HepG2 (cell line): ENCODE data around the gene MIA. TPM values are rescaled to one million over a fixed set of nuclear protein-coding genes. Genes with fewer than 3 reads are reported as not detected.
"Not testable (repeated sequence)": the region's sequence is repeated elsewhere in the genome, so short reads cannot be mapped to it uniquely, and the experiment has no call there.

ENCODE experiments used
- ATAC-seq: fragments of 200-7000 bp; cut with Tn5 transposase; 3 replicates; pipeline ENCODE4 v1.9.1; 2020; ENCODE audit warnings: mild to moderate bottlenecking, moderate library complexity
- BruUV-seq: library from RNA; stranded (reverse); fragments of 400-500 nt; replicated peaks from 2 replicates; lab custom pipeline; 2021; lab: Mats Ljungman, UMichigan
- CTCF ChIA-PET: fragments of 300-600 bp; formaldehyde crosslinking; extraction: SDS; loops from one replicate; lab custom pipeline; 2021; ENCODE audit warnings: low total read pairs, inconsistent platforms, low intra/inter-chr PET ratio; lab: Yijun Ruan, JAX
- POLR2A ChIA-PET: fragments of 350-600 bp; sonication (Branson Sonifier 250); formaldehyde crosslinking; loops from one replicate; lab custom pipeline; 2020; ENCODE audit warnings: antibody characterized with exemption, inconsistent platforms; lab: Yijun Ruan, JAX
- DNase-seq: peaks from one replicate; pipeline ENCODE4 v3.0.0-alpha.2; 2015; ENCODE audit warnings: low spot score
- FAIRE-seq: peaks from 3 replicates; lab custom pipeline; 2011; peaks lifted over from hg19 to GRCh38; lab: Jason Lieb, UNC
- H2AFZ ChIP-seq: one replicate; pipeline ENCODE4 v1.6.1; 2011; ENCODE audit warnings: low read length, inconsistent platforms
- H3K27ac ChIP-seq: fragments of 300-600 bp; 3 replicates; pipeline ENCODE4 v1.8.0; 2011; ENCODE audit warnings: mixed run types, mild to moderate bottlenecking, mixed read lengths, low read length, inconsistent platforms; ENCODE audit not compliant: insufficient read depth; ENCODE audit errors: extremely low read length
- H3K27me3 ChIP-seq, 2 experiments: fragments of 200-600 bp in 1 of 2; 2 replicates in 1 of 2; 3 replicates in 1 of 2; pipeline versions ENCODE4 v1.6.0 to v1.8.0; 2011; ENCODE audit warnings: low read length in 2 of 2, mild to moderate bottlenecking in 2 of 2, moderate library complexity in 2 of 2, inconsistent platforms in 1 of 2; ENCODE audit not compliant: insufficient read depth in 2 of 2, control insufficient read depth in 1 of 2
- H3K36me3 ChIP-seq, 2 experiments: fragments of 200-600 bp in 1 of 2; replicated peaks in 1 of 2; 2 replicates in 1 of 2; 3 replicates in 1 of 2; pipeline versions ENCODE4 v1.5.1 to v1.8.0; 2011; ENCODE audit warnings: low read length in 2 of 2, inconsistent platforms in 1 of 2; ENCODE audit not compliant: insufficient read depth in 2 of 2, control insufficient read depth in 1 of 2
- H3K4me1 ChIP-seq: 2 replicates; pipeline ENCODE4 v1.5.1; 2012; ENCODE audit warnings: low read length, inconsistent platforms; ENCODE audit not compliant: insufficient read depth
- H3K4me2 ChIP-seq: 2 replicates; pipeline ENCODE4 v1.6.0; 2011; ENCODE audit warnings: low read depth, low read length, inconsistent platforms
- H3K4me3 ChIP-seq, 3 experiments: fragments of 200-600 bp in 1 of 3; sonication (generic), shearing (Covaris generic) in 1 of 3; replicated peaks in 1 of 3; 2 replicates each; pipeline ENCODE4 v1.5.1; 2011 to 2016; ENCODE audit warnings: low read length in 3 of 3, inconsistent platforms in 2 of 3, low read depth in 2 of 3, mild to moderate bottlenecking in 2 of 3, control low read depth in 1 of 3, mixed read lengths in 1 of 3; ENCODE audit not compliant: insufficient read depth in 1 of 3
- H3K79me2 ChIP-seq: one replicate; pipeline ENCODE4 v1.6.1; 2011; ENCODE audit warnings: low read length, inconsistent platforms; ENCODE audit not compliant: insufficient read depth
- H3K9ac ChIP-seq: 2 replicates; pipeline ENCODE4 v1.6.0; 2011; ENCODE audit warnings: mild to moderate bottlenecking, low read depth, low read length, inconsistent platforms; ENCODE audit not compliant: insufficient read depth
- H3K9me3 ChIP-seq: 2 replicates; pipeline ENCODE4 v1.5.1; 2012; ENCODE audit warnings: mild to moderate bottlenecking, low read length
- H4K20me1 ChIP-seq: 2 replicates; pipeline ENCODE4 v1.6.0; 2011; ENCODE audit warnings: inconsistent platforms, mild to moderate bottlenecking, low read length, moderate library complexity; ENCODE audit not compliant: insufficient read depth
- FOXO1 ChIP-seq: sonication (generic); formaldehyde crosslinking; IDR thresholded peaks from 2 replicates; pipeline ENCODE4 v1.4.0; 2020; ENCODE audit warnings: missing genetic modification reagents
- PRDM15 ChIP-seq: sonication (generic); formaldehyde crosslinking; IDR thresholded peaks from 2 replicates; pipeline ENCODE4 v1.4.0; 2020; ENCODE audit warnings: missing genetic modification reagents
- ZBTB39 ChIP-seq: sonication (generic); formaldehyde crosslinking; IDR thresholded peaks from 2 replicates; pipeline ENCODE4 v1.5.0; 2020; ENCODE audit warnings: missing genetic modification reagents
- ZKSCAN5 ChIP-seq: sonication (generic); formaldehyde crosslinking; IDR thresholded peaks from 2 replicates; pipeline ENCODE4 v1.5.1; 2020; ENCODE audit warnings: mild to moderate bottlenecking, missing genetic modification reagents
- ZNF7 ChIP-seq: IDR thresholded peaks from 2 replicates; pipeline ENCODE4 v1.6.1; 2016; ENCODE audit warnings: missing biosample characterization, missing genetic modification reagents
- WGBS: methylation state at CpG from one replicate; pipeline ENCODE4 v1.1.6; 2017; ENCODE audit warnings: low lambda C conversion rate; 5-methylcytosine and 5-hydroxymethylcytosine counted together
- in situ Hi-C: cut with HindIII; loops from 2 replicates; pipeline ENCODE4 v1.10.0; 2017; ENCODE audit warnings: low pct_unique_long_range_greater_than_20kb; ENCODE audit not compliant: extremely low pct_ligation_motif_present
- intact Hi-C: fragments of 100-400 bp; cut with micrococcal nuclease; formaldehyde crosslinking; loops from one replicate; pipeline ENCODE4 v1.10.0; 2022; ENCODE audit not compliant: unreplicated experiment
- polyA plus RNA-seq, 8 experiments: library from polyadenylated mRNA; depleted of rRNA in 3 of 8; stranded (reverse) in 7 of 8; unstranded in 1 of 8; fragments of >200 nt; fragmentation: Illumina TruSeq in 4 of 8; extraction: Trizol in 4 of 8; gene quantifications; 2 replicates each; pipeline versions ENCODE4 v1.2.1 to v1.2.3, GENCODE V29; 2011 to 2016; ENCODE audit warnings: low read depth in 4 of 8, missing spikeins in 1 of 8, mixed read lengths in 1 of 8; ENCODE audit not compliant: insufficient read depth in 1 of 8
- total RNA-seq, 5 experiments: library from RNA; depleted of rRNA; stranded (reverse); fragments of >200 nt; fragmentation: Illumina TruSeq; extraction: Trizol; gene quantifications; 2 replicates each; pipeline ENCODE4 v1.2.3, GENCODE V29; 2016; ENCODE audit warnings: low read depth in 1 of 5

The MIA gene
- total and polyA plus RNA-seq, 2 of the 13 experiments (the other 11 are each of a cell fraction or from before 2014, with no cell fraction given), result 0.61 TPM; not detected in 1

GRCh38 chr19:40730065-40730464, 45.3 kb upstream of the MIA start:
- H3K4me2 ChIP-seq, intact Hi-C loops, H3K27ac ChIP-seq, H3K79me2 ChIP-seq, H3K9me3 ChIP-seq, H3K4me1 ChIP-seq, H3K4me3 ChIP-seq, H2AFZ ChIP-seq, CTCF ChIA-PET, H4K20me1 ChIP-seq, H3K9ac ChIP-seq, BruUV-seq, in situ Hi-C loops, H3K27me3 ChIP-seq, FAIRE-seq, DNase-seq, ATAC-seq: not testable (repeated sequence)
- peaks cover 23 to 74% of the 10 kb centered on the region in 2 experiments; a peak in 4 of 5 replicates for H3K36me3 ChIP-seq
- 100% methylated on average over 4 of the region's 5 CpGs for WGBS
- POLR2A ChIA-PET, result interaction anchor here (0.8 kb wide), 1 partner anchor 76 kb away, joined by 3 read pairs; no protein-coding TSS in a partner anchor

GRCh38 chr19:40732304-40732703, 43.0 kb upstream of the MIA start:
- H3K79me2 ChIP-seq, H2AFZ ChIP-seq, H3K27ac ChIP-seq, H3K9ac ChIP-seq, POLR2A ChIA-PET, H3K27me3 ChIP-seq, H3K9me3 ChIP-seq, H3K4me3 ChIP-seq, DNase-seq, BruUV-seq, ATAC-seq, H4K20me1 ChIP-seq, in situ Hi-C loops, FAIRE-seq, H3K4me2 ChIP-seq, intact Hi-C loops, CTCF ChIA-PET: not testable (repeated sequence)
- Histone ChIP-seq H3K4me1 (peaks cover 19% of the 10 kb centered on the region), H3K36me3 (peaks cover 29 to 77% of the 10 kb centered on the region in 2 experiments)
- WGBS, result 93% methylated on average over 16 of the region's 16 CpGs

- Histone ChIP-seq H4K20me1 (no peaks in the 10 kb centered on the region), H3K4me3 (no peak overlapping the region), H3K9ac (no peak overlapping the region), H2AFZ (no peak overlapping the region), H3K4me1 (peaks cover 19% of the 10 kb centered on the region), H3K9me3 (no peaks in the 10 kb centered on the region), H3K27ac (no peak overlapping the region), H3K27me3 (no peaks in the 10 kb centered on the region), H3K4me2 (no peak overlapping the region), H3K36me3 (peaks cover 32 to 72% of the 10 kb centered on the region in 2 experiments), H3K79me2 (no peaks in the 10 kb centered on the region)
- WGBS, result 95% methylated on average over 13 of the region's 13 CpGs
- no TSS peak for BruUV-seq
- ChIA-PET POLR2A (no interaction called here), CTCF (no interaction called here)
- DNase-seq (no peak), FAIRE-seq (no peak), ATAC-seq (no peak)
- intact Hi-C loops (no loop called here), in situ Hi-C loops (no loop called here)
- TF ChIP-seq ZKSCAN5 (CRISPR knock-in tag) (no peak), FOXO1 (CRISPR knock-in tag) (no peak), ZBTB39 (CRISPR knock-in tag) (no peak), ZNF7 (no peak), PRDM15 (CRISPR knock-in tag) (no peak)
Measured at GRCh38 chr19:40733149-40733548, 42.2 kb upstream of the MIA start.
